ENCODE measurements around the gene PKM.

GRCh38 chr15:72205273-72205672 is 25.7 kb downstream of the PKM start:
- TF ChIP-seq PREB (CRISPR knock-in tag; IDR thresholded peaks at IDR 0.05) (no peak), ZBTB40 (IDR thresholded peaks at IDR 0.05) (no peak), ZBTB40 (CRISPR knock-in tag; IDR thresholded peaks at IDR 0.05) (no peak), DNMT1 (IDR thresholded peaks at IDR 0.05) (no peak), RAD21 (CRISPR knock-in tag; conservative IDR thresholded peaks at IDR 0.05 in 1 of 2, IDR thresholded peaks at IDR 0.05 in 1 of 2) (no peak), RFX5 (IDR thresholded peaks at IDR 0.05; ENCODE audit: low read depth, low read length) (no peak), CTCF (IDR thresholded peaks at IDR 0.05 in 2 of 3, conservative IDR thresholded peaks at IDR 0.05 in 1 of 3; ENCODE audit: insufficient read depth in 2 of 3, low read depth in 1 of 3, low read length in 3 of 3) (no peak)
